ENCODE results near the gene TMEM120B.
"Not testable (repeated sequence)": the region's sequence is repeated elsewhere in the genome, so short reads cannot be mapped to it uniquely, and the experiment has no call there.

The TMEM120B gene

GRCh38 chr12:121701667-121702277 lies 10.8 kb upstream of the TMEM120B start:
- FAIRE-seq (no peak), DNase-seq (ENCODE audit: insufficient read length, low spot score) (no peak)
- no peak for TF ChIP-seq CTCF (IDR thresholded peaks at IDR 0.05; ENCODE audit: insufficient read depth, missing control alignments)

DNA sequence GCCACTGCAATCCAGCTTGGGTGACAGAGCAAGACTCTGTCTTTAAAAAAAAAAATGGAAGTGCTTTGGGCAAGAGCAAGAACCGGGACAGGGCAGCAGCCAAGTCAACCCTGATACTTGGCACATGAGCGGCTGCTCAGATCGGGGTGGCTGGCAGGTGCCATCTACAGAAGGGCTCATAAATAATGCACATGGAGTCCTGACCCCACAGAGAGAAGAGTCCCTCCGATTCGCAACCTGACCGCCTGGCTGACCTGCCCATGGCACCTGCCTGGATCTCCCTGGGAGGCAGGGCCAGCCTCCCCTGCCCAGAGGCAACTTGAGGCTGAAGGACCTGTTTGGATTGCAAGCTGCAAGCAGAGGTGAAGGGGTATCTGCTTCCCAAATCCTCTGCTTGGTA lies 9.6 kb upstream of the TMEM120B start:
- TF ChIP-seq CTCF (IDR thresholded peaks at IDR 0.05; ENCODE audit: insufficient read depth, missing control alignments): no peak
- no peak for FAIRE-seq
- no peak for DNase-seq (ENCODE audit: insufficient read length, low spot score)

DNA sequence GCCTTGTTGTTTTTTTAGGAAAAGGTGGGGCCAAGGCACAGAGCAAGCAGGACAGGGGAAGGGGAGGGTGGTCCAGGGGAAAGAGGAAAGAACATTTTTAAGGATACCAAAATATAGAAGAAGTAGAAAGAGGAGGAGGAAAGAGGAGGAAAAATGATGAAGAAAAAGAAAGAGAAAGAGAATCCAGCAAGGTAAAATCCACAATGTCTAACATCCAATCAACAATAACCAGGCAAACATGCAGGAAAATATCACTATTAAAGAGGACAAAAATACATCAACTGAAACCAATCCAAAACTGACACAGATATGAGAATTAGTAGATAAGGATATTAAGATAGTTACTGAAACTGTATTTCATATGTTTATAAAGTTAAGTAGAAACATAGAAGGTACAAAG lies 7.0 kb upstream of the TMEM120B start:
- no peak for DNase-seq (ENCODE audit: insufficient read length, low spot score)
- no peak for TF ChIP-seq CTCF (IDR thresholded peaks at IDR 0.05; ENCODE audit: insufficient read depth, missing control alignments)
- FAIRE-seq: no peak

GRCh38 chr12:121708313-121709063 lies 4.1 kb upstream of the TMEM120B start:
- FAIRE-seq (no peak), DNase-seq (ENCODE audit: insufficient read length, low spot score) (no peak)
- no peak for TF ChIP-seq CTCF (IDR thresholded peaks at IDR 0.05; ENCODE audit: insufficient read depth, missing control alignments)

DNA sequence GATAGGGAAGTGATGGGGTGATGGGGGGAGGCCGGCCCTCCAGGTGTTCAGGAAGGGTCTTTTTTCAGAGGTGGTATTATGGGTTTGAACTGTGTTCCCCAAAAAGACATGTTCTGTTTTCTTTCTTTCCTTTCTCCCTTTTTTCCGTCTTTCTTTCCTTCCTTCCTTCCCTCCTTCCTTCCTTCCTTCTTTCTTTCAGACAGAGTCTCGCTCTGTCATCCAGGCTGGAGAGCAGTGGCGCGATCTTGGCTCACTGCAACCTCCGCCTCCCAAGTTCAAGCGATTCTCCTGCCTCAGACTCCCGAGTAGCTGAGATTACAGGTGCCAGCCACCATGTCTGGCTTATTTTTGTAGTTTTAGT lies 3.5 kb upstream of the TMEM120B start:
- not testable (repeated sequence) for FAIRE-seq; DNase-seq (ENCODE audit: insufficient read length, low spot score)

DNA sequence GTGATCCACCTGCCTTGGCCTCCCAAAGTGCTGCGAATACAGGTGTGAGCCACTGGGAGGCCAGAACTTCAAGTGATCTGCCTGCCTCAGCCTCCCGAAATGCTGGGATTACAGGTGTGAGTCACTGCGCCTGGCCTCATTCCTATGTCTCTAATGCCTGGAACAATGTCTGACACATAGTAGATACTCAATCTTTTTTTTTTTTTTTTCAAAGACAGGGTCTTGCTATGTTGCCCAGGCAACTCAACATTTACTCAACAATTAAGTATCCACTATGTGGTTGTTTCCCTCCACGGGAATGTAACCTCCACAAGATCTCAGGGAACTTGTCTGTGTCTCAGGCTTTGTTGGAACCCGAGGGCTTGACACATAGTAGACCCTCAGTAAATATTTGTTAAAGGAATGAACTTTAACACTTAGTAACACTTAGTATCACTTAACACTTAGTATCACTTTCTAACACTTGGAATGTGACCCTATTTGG lies 3.0 kb upstream of the TMEM120B start:
- no peak for DNase-seq (ENCODE audit: insufficient read length, low spot score)
- no peak for TF ChIP-seq CTCF (IDR thresholded peaks at IDR 0.05; ENCODE audit: insufficient read depth, missing control alignments)
- FAIRE-seq: no peak

GRCh38 chr12:121711361-121712189 lies 977 bp upstream of the TMEM120B start:
- DNase-seq (ENCODE audit: insufficient read length, low spot score): no peak
- no peak for TF ChIP-seq CTCF (IDR thresholded peaks at IDR 0.05; ENCODE audit: insufficient read depth, missing control alignments)
- no peak for FAIRE-seq
